Renal pelvis (tissue), 4 donors: ENCODE measurements around the gene CCDC177. TPM values are rescaled to one million over a fixed set of nuclear protein-coding genes. Genes with fewer than 3 reads are reported as not detected.
"Not testable (repeated sequence)": the region's sequence is repeated elsewhere in the genome, so short reads cannot be mapped to it uniquely, and the experiment has no call there.

Experiments used
- DNase-seq: peaks from one replicate; pipeline ENCODE4 v3.0.0-alpha.2; 2013
- polyA plus RNA-seq, 3 donors: library from polyadenylated mRNA; unstranded; fragments of 120-200 nt; gene quantifications; one replicate each; pipeline ENCODE4 v1.2.1, GENCODE V29; 2013; ENCODE audit not compliant: insufficient read length in 3 of 3

The CCDC177 gene
- polyA plus RNA-seq, 3 donors: 0.10 to 0.18 (median 0.16) TPM

DNA sequence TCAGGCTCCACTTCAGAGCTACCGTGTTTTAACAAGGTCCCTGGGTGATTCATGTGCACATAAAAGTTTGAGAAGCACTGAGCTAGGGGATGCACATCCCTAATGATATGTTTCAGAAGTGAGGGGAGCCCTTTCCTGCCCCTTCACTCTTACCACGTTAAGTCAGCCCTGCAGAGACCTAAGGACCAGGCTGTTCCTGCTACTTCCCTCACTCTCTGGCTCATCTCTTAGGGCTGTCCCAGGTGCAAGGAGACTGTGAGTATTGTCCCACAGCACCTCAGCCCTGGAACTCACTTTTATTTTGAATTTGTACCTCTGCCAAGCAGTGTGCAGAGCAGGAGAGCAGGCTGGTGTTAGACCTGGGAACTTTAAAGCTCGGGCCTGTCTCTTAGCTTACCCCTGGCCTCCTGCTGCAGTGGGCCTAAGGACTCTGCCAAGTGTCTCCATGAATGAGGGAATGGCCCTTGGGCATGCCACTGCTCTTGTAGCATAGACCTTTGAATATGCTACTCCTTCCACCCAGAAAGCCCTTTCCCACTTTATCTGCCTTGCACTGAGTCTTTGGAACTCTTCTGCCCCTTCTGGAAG is 25.7 kb upstream of the CCDC177 start:
- DNase-seq: no peak

DNA sequence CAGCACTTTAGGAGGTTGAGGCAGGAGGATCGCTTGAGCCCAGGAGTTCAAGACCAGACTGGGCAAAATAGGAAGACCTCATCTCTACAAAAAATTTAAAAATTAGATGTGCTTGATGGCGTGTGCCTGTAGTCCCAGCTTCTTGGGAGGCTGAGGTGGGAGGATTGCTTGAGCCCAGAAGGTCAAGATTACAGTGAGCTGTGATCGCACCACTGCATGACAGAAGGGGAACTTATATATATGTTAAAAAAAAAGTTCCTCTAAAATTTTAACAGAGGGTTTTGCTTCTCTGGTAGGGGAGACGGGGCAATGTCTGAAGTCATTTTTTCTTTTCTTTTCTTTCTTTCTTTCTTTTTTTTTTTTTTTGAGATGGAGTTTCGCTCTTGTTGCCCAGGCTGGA is 24.8 kb upstream of the CCDC177 start:
- not testable (repeated sequence) for DNase-seq

DNA sequence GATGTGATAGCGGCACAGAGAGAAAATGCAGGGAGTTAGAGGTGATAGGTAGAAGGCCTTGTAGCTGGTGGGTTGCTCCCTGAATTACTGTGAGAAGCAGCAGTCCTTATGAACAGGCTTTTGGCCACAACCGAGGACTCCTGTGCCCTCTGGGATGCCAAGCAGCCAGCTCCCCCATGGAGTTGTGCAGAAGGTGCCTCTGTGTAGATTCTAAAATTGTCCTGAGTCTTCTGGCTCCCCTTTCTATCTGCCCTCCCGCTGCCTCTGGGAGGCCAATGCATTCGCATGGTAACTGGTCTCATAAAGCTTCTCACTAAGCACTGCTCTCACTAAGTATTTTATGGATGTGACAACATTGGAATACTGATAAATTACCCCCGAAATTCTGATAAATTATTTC is 20.7 kb upstream of the CCDC177 start:
- no peak for DNase-seq

DNA sequence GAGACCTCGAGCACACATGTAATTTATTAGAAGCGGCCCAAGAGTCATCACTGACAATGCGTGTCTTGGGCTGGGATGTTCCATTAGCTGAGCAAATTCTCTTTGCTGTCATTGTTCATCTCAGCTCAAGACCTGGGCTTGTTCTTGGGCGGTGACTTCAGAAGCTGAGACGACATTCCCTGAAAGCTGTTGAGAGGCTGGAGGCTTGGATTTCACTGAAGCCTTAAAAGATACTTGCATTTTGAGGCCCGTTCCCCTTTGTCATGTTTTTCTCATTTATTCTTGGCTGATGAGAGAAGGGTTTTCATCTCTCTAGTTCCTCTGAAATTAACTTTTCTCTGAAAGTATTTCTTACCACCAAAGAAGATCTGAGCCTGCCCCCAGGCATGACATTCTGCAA is 20.2 kb upstream of the CCDC177 start:
- DNase-seq: no peak

DNA sequence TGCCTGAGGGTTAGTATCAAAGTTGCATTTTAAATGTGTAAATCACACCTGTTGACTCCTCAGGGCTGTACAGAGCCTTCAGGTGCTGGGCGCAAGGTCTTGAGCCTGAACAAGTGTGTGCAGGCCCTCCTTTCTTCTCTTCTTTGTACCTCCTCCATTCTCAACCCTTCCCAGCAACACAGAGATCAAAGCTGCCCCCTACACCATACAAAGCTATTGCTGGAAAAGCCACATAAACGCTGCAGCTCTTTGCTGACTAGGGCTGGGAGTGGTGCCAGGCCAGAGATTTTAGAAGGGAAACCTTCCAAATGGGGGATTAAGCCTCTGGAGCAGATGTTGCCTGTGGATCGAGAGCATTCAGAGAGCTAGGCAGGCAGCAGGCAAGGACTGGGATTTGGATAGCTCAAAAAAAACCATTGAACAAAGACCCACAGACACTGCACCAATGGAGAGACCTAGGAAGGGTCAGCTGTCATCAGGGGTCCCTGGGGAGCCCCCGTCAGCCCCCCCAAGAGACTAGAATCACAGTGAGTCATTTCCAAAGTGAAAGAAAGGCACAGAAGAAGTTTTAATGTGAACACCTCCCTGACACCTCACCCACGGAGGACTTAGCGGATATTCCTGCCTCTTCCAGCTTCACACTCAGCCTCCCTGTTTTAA is 18.5 kb upstream of the CCDC177 start:
- DNase-seq: no peak

DNA sequence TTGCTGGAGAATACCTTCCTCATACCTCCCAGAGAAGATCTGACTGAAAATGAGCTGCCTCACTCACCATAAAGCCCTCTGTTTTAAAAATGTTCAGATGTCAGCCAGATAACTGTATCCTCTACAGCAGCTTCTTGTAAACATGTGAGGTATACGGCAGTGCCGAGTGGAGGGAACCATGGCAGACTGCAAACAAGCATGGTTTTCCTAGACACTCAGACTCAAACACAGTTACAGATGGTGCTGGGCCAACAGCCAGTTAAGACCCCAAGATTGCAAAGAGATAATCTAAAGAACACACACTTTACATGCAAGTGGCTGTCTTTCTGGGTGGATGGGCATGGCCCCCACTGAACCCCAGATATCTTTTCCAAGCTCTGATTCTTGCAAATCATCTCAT is 16.6 kb upstream of the CCDC177 start:
- no peak for DNase-seq

DNA sequence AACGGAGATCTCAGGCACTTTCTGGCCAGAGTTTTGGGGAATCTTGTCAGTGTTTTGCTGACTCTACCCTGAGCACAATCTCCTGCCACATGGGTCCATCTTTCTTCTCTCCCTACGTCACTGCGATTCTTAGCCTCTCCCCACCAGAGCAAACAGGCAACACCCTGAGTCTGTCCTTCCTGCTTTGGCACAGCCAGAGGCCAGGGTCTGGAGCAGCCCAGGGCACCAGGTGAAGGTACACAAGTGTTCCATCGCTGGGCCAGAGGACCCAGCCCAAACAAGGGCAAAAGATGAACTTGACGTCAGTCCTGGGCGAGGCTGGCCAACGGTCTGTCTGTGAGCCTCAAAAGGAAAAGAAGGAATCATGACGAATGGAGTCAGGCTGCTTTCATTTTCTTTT is 12.7 kb upstream of the CCDC177 start:
- no peak for DNase-seq

DNA sequence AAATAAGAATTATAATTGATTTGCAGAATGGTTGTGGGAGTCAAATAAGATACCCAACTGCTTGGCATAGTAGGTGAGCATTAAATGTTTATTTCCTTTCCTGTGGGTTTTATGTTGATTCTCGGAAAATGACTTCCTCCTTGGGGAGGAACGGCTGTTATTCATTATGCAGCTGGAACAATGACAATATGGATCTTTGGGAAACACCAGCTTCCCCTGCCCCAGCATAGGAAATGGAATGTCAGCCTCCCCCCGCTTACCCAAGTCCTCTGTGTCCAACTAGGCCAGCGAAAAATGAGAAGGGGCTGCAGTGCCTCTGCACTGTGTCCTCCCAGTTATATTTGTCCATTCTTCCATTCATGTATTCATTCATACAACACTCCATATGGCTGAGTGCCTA is 11.7 kb upstream of the CCDC177 start:
- no peak for DNase-seq

DNA sequence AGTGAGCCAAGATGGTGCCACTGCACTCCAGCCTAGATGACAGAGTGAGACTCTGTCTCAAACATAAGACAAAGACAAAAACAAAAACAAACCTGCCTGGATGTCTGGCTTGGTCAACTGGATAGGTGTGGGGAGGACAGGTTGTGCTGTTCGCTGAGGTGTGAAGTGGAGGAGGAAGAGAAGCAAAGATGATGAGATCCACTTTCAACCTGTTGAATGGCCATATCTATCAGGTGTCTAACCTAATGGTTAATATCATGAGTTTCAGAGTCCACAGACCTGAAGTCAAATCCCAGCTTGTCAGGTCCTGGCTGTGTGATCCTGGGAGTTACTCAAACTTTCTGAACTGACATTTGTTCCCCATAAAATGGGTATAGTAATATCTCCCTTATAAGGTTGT is 9.7 kb upstream of the CCDC177 start:
- DNase-seq: no peak

DNA sequence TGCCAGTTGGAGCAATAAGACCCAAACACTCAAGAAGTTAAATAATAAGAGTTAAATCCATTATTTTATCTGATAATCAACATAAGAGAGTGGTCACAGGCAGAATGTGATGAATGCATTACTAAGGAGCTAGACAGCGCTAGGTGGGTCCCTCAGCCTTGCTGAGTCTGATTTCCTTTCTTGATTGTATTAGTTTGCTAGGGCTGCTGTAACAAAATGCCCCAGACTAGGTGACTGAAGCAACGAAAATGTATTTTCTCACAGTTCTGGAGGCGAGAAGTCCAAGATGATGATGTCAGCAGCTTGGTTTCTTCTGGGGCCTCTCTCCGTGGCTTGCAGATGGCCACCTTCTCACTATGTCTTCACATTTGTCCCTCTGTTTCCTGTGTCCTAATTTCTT is 8.2 kb upstream of the CCDC177 start:
- no peak for DNase-seq

DNA sequence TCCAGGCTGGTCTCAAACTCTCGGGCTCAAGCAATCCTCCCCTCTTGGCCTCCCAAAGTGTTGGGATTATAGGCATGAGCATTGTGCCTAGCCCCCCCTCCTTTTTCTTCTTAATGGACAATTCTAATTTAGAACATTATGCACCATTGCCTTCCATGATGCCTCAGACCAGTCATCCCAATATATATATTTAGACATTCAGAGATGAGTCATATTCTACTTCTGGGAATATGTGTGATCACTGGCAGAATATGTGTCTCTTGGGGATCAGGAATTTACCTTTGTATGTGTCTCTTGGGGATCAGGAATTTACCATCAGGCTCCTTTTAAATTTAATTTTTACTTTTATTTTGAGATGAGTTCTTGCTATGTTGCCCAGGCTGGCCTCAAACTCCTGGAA is 7.5 kb upstream of the CCDC177 start:
- no peak for DNase-seq

DNA sequence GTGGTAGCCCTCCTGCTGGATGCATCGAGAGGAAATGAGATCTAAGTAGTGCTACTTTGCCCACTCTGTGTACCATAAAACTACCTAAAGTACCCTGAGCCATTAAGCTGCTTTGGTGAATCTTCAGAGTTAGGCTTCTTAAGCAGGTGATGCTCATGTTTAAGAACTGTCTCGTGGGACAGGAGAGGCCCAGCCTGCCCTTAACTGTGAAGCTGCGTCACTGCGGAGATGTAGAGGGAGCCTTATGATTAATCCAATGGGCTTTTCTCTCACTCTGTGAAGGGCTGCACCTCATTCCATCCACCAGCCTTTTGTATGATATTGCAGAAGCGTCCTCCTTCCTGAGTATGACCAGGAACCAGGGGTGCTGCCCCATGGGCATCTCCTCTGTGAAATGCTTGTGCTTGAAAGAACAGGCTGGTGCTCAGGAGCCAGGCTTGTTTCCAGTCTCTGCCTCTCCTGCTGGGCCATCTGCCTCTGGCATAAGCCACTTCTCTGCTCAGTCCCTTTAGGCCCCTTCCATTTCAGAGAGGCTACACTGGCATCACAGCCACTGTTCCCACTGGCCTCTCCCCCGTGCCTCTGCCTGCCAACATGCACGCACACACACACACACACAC is 6.8 kb upstream of the CCDC177 start:
- DNase-seq: no peak

DNA sequence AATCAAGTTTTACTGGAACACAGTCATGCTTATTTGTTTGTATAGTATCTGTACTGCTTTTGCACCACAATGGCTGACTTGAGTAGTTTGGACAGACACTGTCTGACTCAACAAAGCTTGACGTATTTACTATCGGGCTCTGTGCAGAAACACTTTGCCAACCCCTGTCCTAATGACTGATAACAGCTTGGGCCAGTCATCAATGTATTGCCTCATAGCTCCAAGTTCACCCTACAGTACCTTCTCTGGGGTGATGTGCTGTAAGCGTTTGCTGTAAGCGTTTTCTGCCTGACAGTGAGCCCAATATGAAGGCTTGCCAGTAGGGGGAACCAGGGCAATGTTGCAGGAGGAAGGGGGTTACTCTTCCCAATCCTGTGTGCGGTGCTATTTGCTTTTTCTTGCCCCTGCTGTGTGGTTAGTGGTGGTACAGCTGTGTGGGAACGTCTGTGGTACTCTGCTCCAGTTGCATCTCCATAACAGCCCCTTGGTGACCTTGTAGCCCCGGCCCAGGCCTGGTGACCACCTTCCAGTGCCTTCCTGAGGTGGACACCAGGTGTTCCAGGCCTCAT is 5.4 kb upstream of the CCDC177 start:
- no peak for DNase-seq

DNA sequence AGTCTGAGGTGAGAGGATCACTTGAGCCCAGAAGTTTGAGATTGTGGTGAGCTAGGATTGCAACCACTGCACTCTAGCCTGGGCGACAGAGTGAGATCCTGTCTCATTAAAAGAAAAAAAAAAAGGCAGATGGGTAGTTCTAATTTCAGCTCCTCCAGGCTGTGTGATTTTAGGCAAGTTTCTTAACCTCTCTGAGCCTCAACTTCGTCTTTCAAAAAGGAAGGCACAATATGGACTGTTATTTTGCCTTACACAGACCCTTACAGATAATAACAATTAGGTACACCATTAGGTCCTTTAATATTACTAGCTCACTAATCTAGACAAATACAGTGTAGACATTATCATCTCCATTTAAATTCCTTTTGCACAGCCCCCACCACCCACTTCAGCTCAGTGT is 4.8 kb upstream of the CCDC177 start:
- DNase-seq: no peak

DNA sequence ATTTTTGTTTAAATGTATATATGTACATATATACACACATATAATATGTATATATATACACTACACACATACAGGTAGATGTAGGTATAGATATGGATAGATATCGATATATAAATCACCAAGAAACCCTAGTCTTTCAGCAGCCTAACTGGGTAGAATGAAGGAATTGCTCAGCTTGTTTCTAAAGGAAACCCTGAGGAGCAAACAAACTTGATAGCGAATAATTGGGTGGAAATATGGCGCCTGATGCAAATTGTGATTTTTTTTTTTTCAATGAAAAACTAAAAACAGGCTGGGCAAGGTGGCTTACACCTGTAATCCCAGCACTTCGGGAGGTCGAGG is 254 bp upstream of the CCDC177 start:
- DNase-seq: no peak

DNA sequence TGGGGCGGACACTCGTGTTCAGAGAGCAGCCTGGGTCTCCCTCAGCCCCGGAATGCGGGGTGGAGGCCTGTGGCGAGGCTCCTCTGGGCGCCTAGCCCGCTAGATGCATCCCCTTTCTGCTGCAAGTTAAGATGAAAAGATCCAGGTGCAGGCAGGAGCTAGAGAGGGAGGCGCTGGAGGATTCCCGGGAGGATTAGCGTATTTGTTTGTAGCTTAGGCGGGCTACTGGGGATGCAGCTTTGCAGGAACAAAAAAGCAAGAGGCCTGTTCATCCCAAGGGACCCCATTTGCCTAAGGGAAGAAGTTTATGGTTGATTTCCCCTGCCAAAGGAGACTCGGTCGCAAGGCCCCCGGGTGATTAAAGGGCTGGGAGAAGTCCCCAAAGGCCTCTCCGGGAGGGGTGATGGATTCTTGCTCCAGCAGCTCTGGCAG is 824 bp downstream of the CCDC177 start:
- DNase-seq: no peak

DNA sequence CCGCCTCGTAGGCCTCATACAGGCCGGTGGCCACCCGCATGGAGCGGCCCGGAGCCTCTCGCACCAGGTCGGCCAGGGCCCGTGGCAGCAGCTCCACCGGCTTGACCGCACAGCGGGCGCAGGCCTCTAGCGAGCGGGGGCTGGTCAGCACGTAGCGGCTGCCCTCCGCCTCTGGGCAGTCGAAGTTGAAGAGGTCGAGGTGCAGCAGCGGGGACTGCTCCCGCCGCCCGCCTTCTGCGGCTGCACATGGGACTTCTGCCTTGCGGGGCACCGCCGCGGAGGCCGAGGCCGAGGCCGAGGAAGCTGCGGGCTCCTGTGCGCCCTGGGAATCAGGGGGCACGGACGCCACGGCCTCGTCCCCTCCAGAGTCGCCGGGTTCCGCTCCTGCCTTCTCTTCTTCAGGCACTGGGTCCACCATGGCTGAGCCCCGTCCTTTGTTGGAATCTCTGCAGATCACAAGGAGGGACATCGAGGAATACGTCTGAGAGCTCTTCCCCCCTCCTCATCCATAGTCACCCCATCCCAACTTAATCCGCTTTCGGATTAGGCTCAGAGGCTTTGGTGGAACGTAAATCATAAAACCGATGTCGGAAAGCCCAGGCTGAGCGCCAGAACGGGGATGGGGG is 1.4 kb downstream of the CCDC177 start:
- no peak for DNase-seq

DNA sequence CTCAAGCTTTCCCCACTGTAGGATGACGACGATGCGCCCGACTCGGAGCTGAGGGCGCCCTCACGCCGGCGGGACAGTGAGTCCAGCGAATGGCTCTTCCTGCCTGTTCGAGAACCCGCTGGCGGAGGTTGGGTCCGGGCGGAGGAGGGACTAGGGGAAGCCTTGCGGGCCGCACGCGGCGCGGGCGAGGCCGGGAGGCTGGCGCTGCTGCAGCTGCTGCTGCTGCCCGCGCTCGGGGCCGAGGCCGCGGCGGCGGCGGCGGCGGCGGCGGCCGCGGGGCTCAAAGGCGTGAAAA is 1.9 kb downstream of the CCDC177 start:
- no peak for DNase-seq

DNA sequence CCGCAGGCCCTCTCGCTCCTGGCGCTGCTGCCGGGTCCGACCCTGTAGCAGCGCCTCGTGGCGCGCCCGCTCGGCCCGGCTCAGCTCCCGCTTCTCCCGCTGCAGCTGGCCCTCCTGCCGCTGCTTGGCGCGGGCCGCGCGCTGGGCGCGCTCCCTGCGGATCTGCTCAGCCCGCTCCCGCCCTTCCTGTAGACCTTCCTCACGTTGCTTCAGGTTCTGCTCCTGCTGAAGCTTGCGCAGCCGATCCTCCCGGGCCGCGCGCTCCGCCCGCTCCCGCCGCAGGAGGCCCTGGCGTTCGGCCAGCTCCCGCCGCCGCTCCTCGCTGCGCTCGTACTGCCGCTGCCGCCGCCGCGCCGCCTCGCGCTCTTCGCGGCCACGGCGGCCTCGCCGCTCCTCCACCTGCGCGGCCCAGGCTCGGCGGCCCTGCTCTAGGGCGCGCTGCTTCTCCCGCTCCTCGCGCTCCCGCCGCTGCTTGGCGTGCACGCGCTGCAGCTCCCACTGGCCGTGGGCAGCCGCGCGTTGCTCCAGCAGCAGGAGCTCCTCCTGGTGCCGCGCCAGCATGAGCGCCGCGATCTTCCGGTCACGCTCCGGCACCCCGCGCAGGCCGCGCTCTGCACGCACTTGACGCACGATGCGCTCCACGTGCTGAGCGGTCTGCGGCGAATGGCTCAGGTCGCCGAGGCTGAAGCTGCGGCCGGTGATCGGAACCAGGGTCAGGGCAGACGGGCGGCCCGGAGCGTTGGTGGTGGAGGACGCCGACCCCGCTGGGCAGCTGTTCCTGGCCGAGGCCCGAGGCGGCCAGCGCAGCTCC is 2.4 kb downstream of the CCDC177 start:
- DNase-seq: peak; percentile 58

DNA sequence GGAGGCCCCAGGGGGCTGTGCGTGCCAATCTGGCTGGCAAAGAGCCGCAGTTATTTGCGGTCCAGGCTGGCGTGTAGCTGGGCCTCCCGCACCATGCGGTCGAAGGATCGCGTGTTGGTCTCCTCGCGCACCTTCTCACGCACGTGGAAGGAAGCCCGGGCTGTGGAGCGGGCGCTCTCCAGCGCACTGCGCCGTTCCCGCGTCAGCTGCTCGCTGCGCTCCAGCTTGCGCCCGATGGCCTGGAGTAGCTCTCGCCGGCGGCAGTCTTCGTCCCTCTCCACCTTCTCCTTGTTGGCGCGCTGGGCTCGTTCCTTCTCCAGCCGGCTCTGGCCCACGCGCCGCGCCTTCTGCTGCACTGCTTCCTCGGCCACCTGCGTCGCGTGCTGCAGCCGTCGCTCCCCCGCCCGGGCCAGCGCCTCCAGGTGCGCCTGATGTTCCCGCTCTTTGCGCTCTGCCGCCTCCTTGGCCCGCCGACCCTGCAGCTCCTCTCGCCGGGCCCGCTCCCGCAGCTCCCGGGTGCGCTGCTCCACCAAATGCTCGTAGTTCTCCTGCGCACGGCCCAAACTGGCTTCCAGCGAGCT is 3.1 kb downstream of the CCDC177 start:
- peak; percentile 35 for DNase-seq

DNA sequence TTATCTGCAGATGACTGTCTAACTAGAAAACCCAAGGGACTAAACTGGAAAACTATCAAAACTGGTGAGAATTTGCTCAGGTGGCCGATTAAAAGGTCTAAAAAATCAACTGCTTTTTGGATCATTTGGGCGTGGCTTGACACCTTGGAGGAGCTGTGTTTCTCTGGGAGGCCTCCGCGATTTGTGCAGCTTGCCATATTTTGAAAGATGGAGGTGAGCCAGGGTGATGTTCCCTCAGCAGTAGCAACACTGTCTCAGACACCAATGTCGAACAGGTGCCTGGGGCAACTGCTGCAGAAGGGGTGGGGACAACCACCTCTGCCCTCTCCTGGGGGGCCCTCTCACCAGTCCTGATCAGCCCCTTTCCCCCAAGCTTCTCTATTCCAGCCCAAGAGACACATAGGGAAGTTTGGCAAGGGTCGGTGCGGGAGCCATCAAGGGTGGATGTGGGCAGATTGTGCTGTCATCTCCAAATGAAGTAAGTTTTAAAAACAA is 3.8 kb downstream of the CCDC177 start:
- no peak for DNase-seq

DNA sequence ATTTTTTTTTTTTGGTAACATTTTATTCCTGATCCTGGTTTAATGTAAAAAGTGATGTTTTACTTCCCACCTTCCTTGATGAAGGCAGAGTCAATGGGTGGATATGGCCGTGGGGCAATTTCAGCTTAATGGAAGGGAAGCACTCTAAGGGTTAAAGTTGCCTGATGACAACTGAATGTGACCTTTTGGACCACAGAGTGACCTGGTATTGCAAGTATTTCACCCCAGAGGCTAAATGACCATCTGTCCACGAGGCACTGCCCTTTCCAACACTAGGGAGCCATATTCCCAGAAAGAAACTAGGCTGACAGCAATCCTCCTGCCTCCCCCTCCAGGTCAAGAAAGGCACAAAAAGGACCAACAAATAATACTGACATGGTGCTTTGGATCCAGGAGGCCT is 4.8 kb downstream of the CCDC177 start:
- DNase-seq: no peak
